ENCODE data around the gene TNFRSF14.

GRCh38 chr1:2533365-2533764 lies 22.8 kb upstream of the TNFRSF14 start:
- no peak for TF ChIP-seq CTCF (IDR thresholded peaks at IDR 0.05; ENCODE audit: insufficient read depth, low read depth, low read length)
- TF ChIP-seq EZH2 (IDR thresholded peaks at IDR 0.05; ENCODE audit: insufficient read depth, low read length): no peak
